Choroid plexus epithelial cell (primary cell): ENCODE data around the gene C8B.

Experiments used
- DNase-seq: peaks from one replicate; pipeline ENCODE4 v3.0.0-alpha.2; 2010; ENCODE audit warnings: low read depth
- H3K4me3 ChIP-seq: 2 replicates; pipeline ENCODE4 v1.5.1; 2011; ENCODE audit warnings: low read depth, mild to moderate bottlenecking, control low read depth, low read length, moderate library complexity
- TF ChIP-seq, protein P1 (sequence below): conservative IDR thresholded peaks from 2 replicates; pipeline ENCODE4 v1.5.1; 2011; ENCODE audit warnings: low read depth, mild to moderate bottlenecking, control low read depth, inconsistent platforms, low read length, moderate library complexity

The C8B gene

DNA sequence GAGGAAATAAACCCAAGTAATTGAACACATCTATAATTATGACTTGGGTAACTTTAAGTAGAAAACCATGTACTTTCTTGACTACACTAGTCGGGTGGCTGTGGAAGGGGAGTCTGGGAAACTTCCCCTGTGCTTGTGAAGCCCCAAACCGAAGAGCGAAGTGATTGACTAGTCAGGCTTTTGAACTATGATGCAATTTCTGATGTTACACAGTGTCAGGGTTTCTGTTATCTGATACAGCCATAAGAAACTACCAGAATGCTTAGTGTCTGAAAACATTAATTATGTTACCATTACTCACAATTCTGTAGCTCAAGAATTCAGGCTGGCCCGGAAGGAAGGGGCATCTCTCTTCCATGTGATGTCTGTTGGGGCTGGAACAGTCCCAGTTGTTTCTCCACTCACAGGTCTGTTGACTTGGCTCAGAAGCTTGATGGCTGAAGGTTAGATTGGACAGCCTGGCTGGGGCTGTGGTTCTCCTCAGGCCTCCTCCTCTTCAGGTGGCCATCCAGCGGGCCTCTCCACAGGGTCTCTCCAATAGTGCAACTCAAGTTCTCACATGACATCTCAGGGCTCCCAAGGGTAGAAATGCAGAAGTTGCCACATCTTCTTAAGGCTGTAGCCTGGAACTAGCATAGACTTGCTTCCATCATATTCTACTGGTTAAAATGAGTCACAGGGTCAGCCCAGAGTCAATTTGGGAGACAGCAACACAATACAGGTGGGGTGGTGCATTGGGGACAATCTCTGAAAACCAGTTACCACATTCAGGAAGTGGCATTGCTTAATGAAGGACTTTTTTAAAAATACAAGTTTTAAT, 8.3 kb upstream of the C8B start:
- DNase-seq = peak; percentile 15
- no peak overlapping the region for H3K4me3 ChIP-seq
- TF ChIP-seq, protein P1, sequence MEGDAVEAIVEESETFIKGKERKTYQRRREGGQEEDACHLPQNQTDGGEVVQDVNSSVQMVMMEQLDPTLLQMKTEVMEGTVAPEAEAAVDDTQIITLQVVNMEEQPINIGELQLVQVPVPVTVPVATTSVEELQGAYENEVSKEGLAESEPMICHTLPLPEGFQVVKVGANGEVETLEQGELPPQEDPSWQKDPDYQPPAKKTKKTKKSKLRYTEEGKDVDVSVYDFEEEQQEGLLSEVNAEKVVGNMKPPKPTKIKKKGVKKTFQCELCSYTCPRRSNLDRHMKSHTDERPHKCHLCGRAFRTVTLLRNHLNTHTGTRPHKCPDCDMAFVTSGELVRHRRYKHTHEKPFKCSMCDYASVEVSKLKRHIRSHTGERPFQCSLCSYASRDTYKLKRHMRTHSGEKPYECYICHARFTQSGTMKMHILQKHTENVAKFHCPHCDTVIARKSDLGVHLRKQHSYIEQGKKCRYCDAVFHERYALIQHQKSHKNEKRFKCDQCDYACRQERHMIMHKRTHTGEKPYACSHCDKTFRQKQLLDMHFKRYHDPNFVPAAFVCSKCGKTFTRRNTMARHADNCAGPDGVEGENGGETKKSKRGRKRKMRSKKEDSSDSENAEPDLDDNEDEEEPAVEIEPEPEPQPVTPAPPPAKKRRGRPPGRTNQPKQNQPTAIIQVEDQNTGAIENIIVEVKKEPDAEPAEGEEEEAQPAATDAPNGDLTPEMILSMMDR = no peak

DNA sequence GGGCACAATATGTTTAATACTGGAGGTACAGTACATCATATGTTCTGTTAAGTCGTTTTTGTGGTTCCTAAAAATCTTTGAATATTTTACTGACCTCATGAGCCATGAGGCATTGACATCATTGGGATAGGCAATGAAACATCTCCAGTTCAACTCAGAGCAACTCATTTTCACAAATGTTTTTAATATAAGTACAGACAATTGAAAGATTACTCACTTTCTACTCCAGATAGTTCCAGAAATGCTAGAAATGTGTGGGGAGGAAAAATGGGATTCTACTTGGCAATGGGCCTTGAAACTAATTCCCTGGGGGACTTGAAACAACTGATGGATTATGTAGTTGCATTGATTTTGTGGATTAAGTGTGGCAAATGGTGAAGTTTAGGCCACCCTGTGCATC, 7.2 kb upstream of the C8B start:
- H3K4me3 ChIP-seq = no peak overlapping the region
- DNase-seq = no peak
- TF ChIP-seq, protein P1 = no peak

DNA sequence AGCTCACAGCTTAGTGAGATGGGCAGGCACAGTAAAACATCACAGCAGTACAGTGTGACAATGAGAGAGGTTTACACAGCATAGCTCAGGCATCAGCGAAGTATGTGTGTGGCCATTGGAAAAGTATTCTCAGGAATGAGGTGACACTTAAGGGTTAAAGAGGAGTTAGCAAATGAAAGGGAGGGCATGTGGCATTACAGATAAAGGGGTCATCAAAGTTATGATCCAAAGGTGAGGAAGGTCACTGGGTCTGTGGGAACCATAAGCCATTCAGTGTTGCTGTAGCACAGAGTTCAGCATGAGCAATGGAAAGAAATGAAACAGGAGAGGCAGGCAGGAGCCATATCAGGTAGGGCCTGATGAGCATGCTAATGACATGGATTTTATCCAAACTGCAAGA, 4.5 kb upstream of the C8B start:
- DNase-seq = no peak
- H3K4me3 ChIP-seq = no peak overlapping the region
- TF ChIP-seq, protein P1 = no peak

DNA sequence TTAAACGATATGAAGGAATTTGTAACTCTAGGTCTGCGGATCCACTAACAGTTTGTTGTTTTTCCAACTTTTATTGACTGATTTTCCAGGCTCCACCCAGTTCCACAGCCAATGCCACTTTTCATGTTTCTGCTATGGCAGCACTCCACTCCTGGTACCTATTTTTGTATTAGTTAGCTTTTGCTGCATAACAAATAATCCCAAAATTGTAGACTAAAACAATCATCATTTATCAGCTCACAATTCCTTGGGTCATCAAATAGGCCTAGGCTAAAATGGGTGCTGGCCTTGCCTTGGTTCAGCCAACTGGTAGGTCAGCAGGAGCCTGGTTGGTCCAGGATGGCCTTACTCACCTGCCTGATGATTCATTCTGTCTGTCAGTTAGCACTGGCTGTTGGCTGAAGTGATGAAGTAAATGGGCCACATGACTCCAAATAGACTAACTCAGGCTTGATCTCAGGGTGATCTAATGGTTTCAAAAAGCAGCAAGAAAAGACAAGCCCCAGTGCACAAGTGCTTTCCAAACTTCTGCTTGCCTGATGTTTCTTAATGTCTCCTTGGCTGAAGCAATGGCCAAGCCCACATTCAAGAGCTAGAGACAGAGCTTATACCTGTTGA, 3.2 kb upstream of the C8B start:
- DNase-seq = no peak
- TF ChIP-seq, protein P1 = no peak

DNA sequence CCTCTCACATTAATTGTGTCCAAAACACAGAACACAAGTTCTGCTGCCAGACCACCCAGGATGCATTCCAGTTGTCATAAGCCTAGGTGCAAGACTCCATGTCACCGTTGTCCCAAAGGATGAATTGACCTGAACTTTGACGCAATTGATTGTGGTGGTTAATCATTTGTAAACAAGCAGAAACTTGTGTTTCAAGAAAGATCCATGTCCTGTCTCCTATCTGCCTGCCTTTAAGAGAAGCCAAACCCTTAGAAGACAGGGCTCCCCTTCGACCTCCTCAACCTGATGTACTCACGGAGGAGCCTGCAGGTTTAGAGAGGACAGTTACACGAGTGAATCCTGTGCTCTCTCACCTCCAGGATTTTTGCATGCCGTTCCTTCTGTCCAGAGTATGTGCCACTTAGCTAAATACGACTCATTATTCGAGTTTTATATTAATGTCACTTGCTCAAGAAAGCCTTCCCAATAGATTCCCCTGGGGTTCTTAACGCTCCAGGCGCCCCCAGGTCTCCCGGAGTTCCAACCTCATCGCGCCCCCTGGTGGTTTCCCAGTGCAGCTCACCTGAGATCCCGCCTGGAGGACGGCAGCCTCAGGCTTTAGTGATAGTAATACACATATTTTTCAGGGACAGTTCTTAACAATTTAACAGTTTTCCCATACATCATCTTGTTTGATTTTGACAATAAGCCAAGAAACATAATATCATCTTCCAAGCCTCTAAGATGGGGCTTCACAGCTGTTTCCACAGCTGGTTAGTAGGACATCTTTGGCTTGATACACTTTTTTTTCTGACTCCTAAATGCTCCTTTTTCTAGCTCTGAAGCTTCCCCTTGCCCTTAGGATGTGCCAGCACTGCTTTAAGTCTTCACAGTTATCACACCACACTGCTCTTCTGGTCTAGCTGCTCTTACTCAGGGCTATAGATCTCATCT, 2.4 kb upstream of the C8B start:
- peak; percentile 23 for DNase-seq
- TF ChIP-seq, protein P1 = peak; percentile 66

More for the DNA sequence above, 3.2 kb upstream of the C8B start:
- H3K4me3 ChIP-seq = no peak overlapping the region

DNA sequence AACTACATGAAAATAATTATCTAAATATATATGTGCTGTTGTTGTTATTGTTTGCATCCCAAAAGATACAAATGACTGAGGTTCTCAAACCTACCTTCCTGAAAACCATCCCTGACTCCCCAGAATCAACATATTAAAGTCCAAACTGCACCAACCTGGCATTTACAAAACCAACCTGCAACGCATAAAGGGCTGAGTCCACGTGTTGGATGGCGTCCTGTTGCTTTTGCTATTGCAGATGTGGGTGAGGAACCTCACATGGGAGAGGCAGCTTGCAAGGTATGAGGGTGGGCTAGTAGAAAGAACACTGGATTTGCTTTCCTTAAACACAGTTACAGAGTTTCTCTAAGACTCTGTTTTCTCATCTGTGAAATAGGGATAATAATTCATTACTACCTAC, 1.5 kb upstream of the C8B start:
- TF ChIP-seq, protein P1 = no peak
- no peak for DNase-seq

More for the DNA sequence above, 2.4 kb upstream of the C8B start:
- H3K4me3 ChIP-seq = no peak overlapping the region

More for the DNA sequence above, 1.5 kb upstream of the C8B start:
- H3K4me3 ChIP-seq = no peak overlapping the region
